CD4-positive, alpha-beta T cell (primary cell): Measurements from ENCODE around the gene GCN1. TPM values are rescaled to one million over a fixed set of nuclear protein-coding genes. Genes with fewer than 3 reads are reported as not detected.

Experiments
- ATAC-seq: fragments of 200-7000 bp; cut with Tn5 transposase; one replicate; pipeline ENCODE4 v1.10.0; 2022; ENCODE audit warnings: mild to moderate bottlenecking; ENCODE audit not compliant: poor library complexity
- CTCF ChIA-PET: fragments of 350-600 bp; sonication (Branson Sonifier 250); formaldehyde crosslinking; loops from one replicate; lab custom pipeline; 2021; ENCODE audit warnings: antibody characterized with exemption, inconsistent platforms; lab: Charles Lee
- POLR2A ChIA-PET: fragments of 350-600 bp; sonication (Branson Sonifier 250); formaldehyde crosslinking; loops from one replicate; lab custom pipeline; 2021; ENCODE audit warnings: antibody characterized with exemption, inconsistent platforms; lab: Charles Lee
- DNase-seq, 14 experiments: peaks; one replicate each; pipeline ENCODE4 v3.0.0-alpha.2; 2013 to 2020; ENCODE audit warnings: mixed read lengths in 2 of 14
- H3K27ac ChIP-seq, 2 donors: one replicate each; pipeline versions ENCODE4 v1.5.1 to v1.7.0; 2013; ENCODE audit warnings: low read length in 2 of 2, low read depth in 1 of 2, mild to moderate bottlenecking in 1 of 2
- H3K27me3 ChIP-seq, 2 experiments: 1 replicate in 1 of 2; 2 replicates in 1 of 2; pipeline versions ENCODE4 v1.6.1 to v1.7.0; 2013; ENCODE audit warnings: low read length in 2 of 2, control low read depth in 1 of 2, mild to moderate bottlenecking in 1 of 2, moderate library complexity in 1 of 2; ENCODE audit not compliant: insufficient read depth in 2 of 2, control insufficient read depth in 1 of 2
- H3K36me3 ChIP-seq: one replicate; pipeline ENCODE4 v1.6.1; 2013; ENCODE audit warnings: low read length, control low read depth; ENCODE audit not compliant: insufficient read depth
- H3K4me1 ChIP-seq: one replicate; pipeline ENCODE4 v1.6.1; 2013; ENCODE audit warnings: low read length, control low read depth; ENCODE audit not compliant: insufficient read depth
- H3K4me3 ChIP-seq: one replicate; pipeline ENCODE4 v1.5.1; 2013; ENCODE audit warnings: mild to moderate bottlenecking, low read length, moderate library complexity
- H3K9me3 ChIP-seq, 2 experiments: 1 replicate in 1 of 2; 2 replicates in 1 of 2; pipeline versions ENCODE4 v1.6.1 to v1.7.0; 2013; ENCODE audit warnings: low read length in 2 of 2, mild to moderate bottlenecking in 2 of 2, control low read depth in 1 of 2, moderate library complexity in 1 of 2; ENCODE audit not compliant: control insufficient read depth in 1 of 2, insufficient read depth in 1 of 2
- H3K27ac Mint-ChIP-seq: one replicate; pipeline ENCODE4 v1.8.0; 2020; ENCODE audit warnings: mixed read lengths
- H3K27me3 Mint-ChIP-seq: one replicate; pipeline ENCODE4 v1.8.0; 2021; ENCODE audit warnings: mixed read lengths
- H3K36me3 Mint-ChIP-seq: one replicate; pipeline ENCODE4 v1.8.0; 2021; ENCODE audit warnings: low read depth, mixed read lengths
- H3K4me1 Mint-ChIP-seq: one replicate; pipeline ENCODE4 v1.8.0; 2021; ENCODE audit warnings: low read depth, mixed read lengths
- H3K4me3 Mint-ChIP-seq: one replicate; pipeline ENCODE4 v1.8.0; 2020; ENCODE audit warnings: mild to moderate bottlenecking, mixed read lengths
- H3K9me3 Mint-ChIP-seq: one replicate; pipeline ENCODE4 v1.8.0; 2020; ENCODE audit warnings: mixed read lengths
- intact Hi-C, 2 experiments: fragments of 100-400 bp; cut with DNase I in 1 of 2; cut with micrococcal nuclease in 1 of 2; formaldehyde crosslinking; loops; one replicate each; pipeline versions ENCODE4 v1.15.1 to v1.9.0; 2023 to 2025; cut with DNase I, micrococcal nuclease
- total RNA-seq, 174 experiments: library from RNA in 2 of 174; stranded (reverse) in 2 of 174; gene quantifications; one replicate each; pipeline ENCODE4 v1.2.3 and lab custom pipeline; 2021 to 2026
- TF ChIP-seq, protein P1 (sequence below): fragments of 200-600 bp; IDR thresholded peaks from one replicate; pipeline ENCODE4 v1.8.0; 2022; ENCODE audit warnings: antibody characterized with exemption, mild to moderate bottlenecking

GCN1 gene
- total RNA-seq, 2 experiments from 2014 or later: 121 to 128 TPM

- Histone ChIP-seq H3K27me3 (no peaks in the 10 kb centered on the region), H3K27ac (no peak overlapping the region), H3K4me3 (no peak overlapping the region), H3K9me3 (no peaks in the 10 kb centered on the region), H3K36me3 (peaks cover 55% of the 10 kb centered on the region), H3K4me1 (peaks cover 22% of the 10 kb centered on the region)
- intact Hi-C loops: loop anchor here in 1 of 2 experiments (5.0 to 10.0 kb wide), 4 partner anchors 73 to 494 kb away; partner anchors contain the start of genes BICDL1, MLEC, RAB35 and SRSF9
- no peak for ATAC-seq
- H3K27ac Mint-ChIP-seq: no peak overlapping the region
- CTCF ChIA-PET: no interaction called here
- no peaks in the 10 kb centered on the region for H3K27me3 Mint-ChIP-seq
- H3K36me3 Mint-ChIP-seq: peaks cover 73% of the 10 kb centered on the region
- TF ChIP-seq, protein P1, sequence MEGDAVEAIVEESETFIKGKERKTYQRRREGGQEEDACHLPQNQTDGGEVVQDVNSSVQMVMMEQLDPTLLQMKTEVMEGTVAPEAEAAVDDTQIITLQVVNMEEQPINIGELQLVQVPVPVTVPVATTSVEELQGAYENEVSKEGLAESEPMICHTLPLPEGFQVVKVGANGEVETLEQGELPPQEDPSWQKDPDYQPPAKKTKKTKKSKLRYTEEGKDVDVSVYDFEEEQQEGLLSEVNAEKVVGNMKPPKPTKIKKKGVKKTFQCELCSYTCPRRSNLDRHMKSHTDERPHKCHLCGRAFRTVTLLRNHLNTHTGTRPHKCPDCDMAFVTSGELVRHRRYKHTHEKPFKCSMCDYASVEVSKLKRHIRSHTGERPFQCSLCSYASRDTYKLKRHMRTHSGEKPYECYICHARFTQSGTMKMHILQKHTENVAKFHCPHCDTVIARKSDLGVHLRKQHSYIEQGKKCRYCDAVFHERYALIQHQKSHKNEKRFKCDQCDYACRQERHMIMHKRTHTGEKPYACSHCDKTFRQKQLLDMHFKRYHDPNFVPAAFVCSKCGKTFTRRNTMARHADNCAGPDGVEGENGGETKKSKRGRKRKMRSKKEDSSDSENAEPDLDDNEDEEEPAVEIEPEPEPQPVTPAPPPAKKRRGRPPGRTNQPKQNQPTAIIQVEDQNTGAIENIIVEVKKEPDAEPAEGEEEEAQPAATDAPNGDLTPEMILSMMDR: no peak
- H3K9me3 Mint-ChIP-seq: no peaks in the 10 kb centered on the region
- POLR2A ChIA-PET: interaction anchor here (1.4 to 2.4 kb wide), 2 partner anchors 10 to 101 kb away, joined by 3 to 13 read pairs; partner anchors contain the start of genes RNU4-2 and RPLP0
- no peak for DNase-seq
- H3K4me3 Mint-ChIP-seq: no peak overlapping the region
- H3K4me1 Mint-ChIP-seq: peaks cover 30% of the 10 kb centered on the region
Measured at GRCh38 chr12:120190386-120190785, 4.1 kb downstream of the GCN1 start.

GRCh38 chr12:120186654-120187053 is 7.9 kb downstream of the GCN1 start:
- Histone ChIP-seq H3K36me3 (peaks cover 90% of the 10 kb centered on the region), H3K4me1 (no peaks in the 10 kb centered on the region), H3K4me3 (no peak overlapping the region), H3K27me3 (no peaks in the 10 kb centered on the region), H3K9me3 (no peaks in the 10 kb centered on the region), H3K27ac (no peak overlapping the region)
- H3K27ac Mint-ChIP-seq: no peak overlapping the region
- intact Hi-C loops: no loop called here
- no peak for ATAC-seq
- ChIA-PET CTCF (no interaction called here), POLR2A (no interaction called here)
- DNase-seq: no peak
- no peaks in the 10 kb centered on the region for H3K27me3 Mint-ChIP-seq
- TF ChIP-seq, protein P1: no peak
- peaks cover 88% of the 10 kb centered on the region for H3K36me3 Mint-ChIP-seq
- H3K4me1 Mint-ChIP-seq: peaks cover 9% of the 10 kb centered on the region
- peak overlapping the region; percentile 7 for H3K4me3 Mint-ChIP-seq
- H3K9me3 Mint-ChIP-seq: no peaks in the 10 kb centered on the region

DNA sequence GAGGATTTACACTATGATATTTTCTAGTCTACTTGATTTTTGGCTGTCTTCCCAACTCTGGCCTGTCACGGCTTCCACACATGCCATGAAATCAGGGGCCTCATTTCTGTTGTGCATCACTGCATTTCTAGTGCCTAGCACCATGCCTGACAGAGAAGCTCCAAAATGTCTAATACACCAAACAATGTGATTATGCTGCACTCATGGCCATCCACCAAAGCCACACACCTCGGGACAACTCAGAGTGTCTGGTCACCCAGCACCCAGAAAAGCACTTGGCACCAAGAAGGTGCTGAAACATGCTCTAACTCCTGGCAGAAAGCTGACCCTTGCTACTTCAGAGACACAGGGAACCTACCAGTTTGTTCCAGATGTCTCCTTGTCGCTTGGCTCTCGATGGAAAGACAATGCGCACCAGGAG is 11.3 kb downstream of the GCN1 start:
- Histone ChIP-seq H3K27ac (no peak overlapping the region), H3K36me3 (peaks cover 80% of the 10 kb centered on the region), H3K4me1 (no peaks in the 10 kb centered on the region), H3K27me3 (no peaks in the 10 kb centered on the region), H3K4me3 (no peak overlapping the region), H3K9me3 (no peaks in the 10 kb centered on the region)
- POLR2A ChIA-PET: no interaction called here
- no peak for ATAC-seq
- intact Hi-C loops: no loop called here
- TF ChIP-seq, protein P1: no peak
- H3K36me3 Mint-ChIP-seq: peaks cover 84% of the 10 kb centered on the region
- CTCF ChIA-PET: no interaction called here
- no peak for DNase-seq
- no peak overlapping the region for H3K27ac Mint-ChIP-seq
- peaks cover 8% of the 10 kb centered on the region for H3K4me1 Mint-ChIP-seq
- no peaks in the 10 kb centered on the region for H3K9me3 Mint-ChIP-seq
- no peak overlapping the region for H3K4me3 Mint-ChIP-seq
- no peaks in the 10 kb centered on the region for H3K27me3 Mint-ChIP-seq
